ENCODE data around the gene NRDE2. TPM values are rescaled to one million over a fixed set of nuclear protein-coding genes. Genes with fewer than 3 reads are reported as not detected.

Gene NRDE2
- total and polyA plus RNA-seq, 4 donors, result 3.4 to 28.5 (median 18.2) TPM

GRCh38 chr14:90362558-90362896, 30.8 kb upstream of the NRDE2 start:
- Histone ChIP-seq H3K36me3 (ENCODE audit: control insufficient read depth in 1 of 2, insufficient read depth in 2 of 2, low read length in 1 of 2) (no peaks in the 10 kb centered on the region), H3K27me3 (ENCODE audit: control insufficient read depth in 1 of 2, insufficient read depth in 2 of 2, low read length in 1 of 2) (no peaks in the 10 kb centered on the region), H3K27ac (ENCODE audit: low read depth in 1 of 2, low read length in 2 of 2) (no peak overlapping the region), H3K4me3 (ENCODE audit: low read length in 2 of 2) (no peak overlapping the region), H3K4me1 (ENCODE audit: control insufficient read depth in 1 of 2, insufficient read depth in 2 of 2, low read length in 2 of 2) (no peaks in the 10 kb centered on the region), H3K9me3 (ENCODE audit: control insufficient read depth, low read length) (no peaks in the 10 kb centered on the region)
- intact Hi-C loops (cut with DNase I), result no loop called here
- WGBS, 2 donors, result 92% methylated on average over 4 of the region's 4 CpGs
- DNase-seq (no peak), ATAC-seq (ENCODE audit: low FRiP score) (no peak)

GRCh38 chr14:90361865-90362557, 30.3 kb upstream of the NRDE2 start:
- Histone ChIP-seq H3K9me3 (ENCODE audit: control insufficient read depth, low read length) (no peaks in the 10 kb centered on the region), H3K27ac (ENCODE audit: low read depth in 1 of 2, low read length in 2 of 2) (no peak overlapping the region), H3K27me3 (ENCODE audit: control insufficient read depth in 1 of 2, insufficient read depth in 2 of 2, low read length in 1 of 2) (no peaks in the 10 kb centered on the region), H3K4me3 (ENCODE audit: low read length in 2 of 2) (no peak overlapping the region), H3K36me3 (ENCODE audit: control insufficient read depth in 1 of 2, insufficient read depth in 2 of 2, low read length in 1 of 2) (no peaks in the 10 kb centered on the region), H3K4me1 (ENCODE audit: control insufficient read depth in 1 of 2, insufficient read depth in 2 of 2, low read length in 2 of 2) (no peaks in the 10 kb centered on the region)
- DNase-seq (no peak), ATAC-seq (ENCODE audit: low FRiP score) (no peak)
- intact Hi-C loops (cut with DNase I), result no loop called here
- 87 to 88% methylated on average over 7 of the region's 7 CpGs for WGBS, 2 donors

GRCh38 chr14:90358359-90358758, 26.6 kb upstream of the NRDE2 start:
- H3K4me3 ChIP-seq (ENCODE audit: low read length in 2 of 2), result no peak overlapping the region
- H3K36me3 ChIP-seq (ENCODE audit: control insufficient read depth in 1 of 2, insufficient read depth in 2 of 2, low read length in 1 of 2), result no peaks in the 10 kb centered on the region
- H3K27me3 ChIP-seq (ENCODE audit: control insufficient read depth in 1 of 2, insufficient read depth in 2 of 2, low read length in 1 of 2), result no peaks in the 10 kb centered on the region
- H3K9me3 ChIP-seq (ENCODE audit: control insufficient read depth, low read length), result no peaks in the 10 kb centered on the region
- H3K4me1 ChIP-seq (ENCODE audit: control insufficient read depth in 1 of 2, insufficient read depth in 2 of 2, low read length in 2 of 2), result no peaks in the 10 kb centered on the region
- WGBS, 2 donors, result 89 to 92% methylated on average over 4 of the region's 4 CpGs
- intact Hi-C loops (cut with DNase I), result no loop called here
- ATAC-seq (ENCODE audit: low FRiP score) (no peak), DNase-seq (no peak)
- no peak overlapping the region for H3K27ac ChIP-seq (ENCODE audit: low read depth in 1 of 2, low read length in 2 of 2)

DNA sequence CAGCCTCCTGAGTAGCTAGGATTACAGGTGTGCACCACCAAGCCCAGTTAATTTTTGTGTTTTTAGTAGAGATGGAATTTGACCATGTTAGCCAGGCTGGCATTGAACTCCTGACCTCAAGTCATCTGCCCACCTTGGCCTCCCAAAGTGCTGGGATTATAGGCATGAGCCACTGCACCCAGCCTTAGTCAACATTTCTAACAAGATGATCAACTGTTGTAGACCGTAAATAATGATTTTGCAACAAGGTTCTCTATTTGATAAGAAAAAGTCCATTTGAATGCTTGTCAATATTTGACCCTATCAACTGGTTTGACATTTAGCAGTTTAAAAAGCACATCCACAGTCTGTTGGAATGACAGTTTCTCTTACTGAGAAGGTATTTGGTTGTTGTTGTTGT, 25.2 kb upstream of the NRDE2 start:
- Histone ChIP-seq H3K4me3 (ENCODE audit: low read length in 2 of 2) (no peak overlapping the region), H3K27me3 (ENCODE audit: control insufficient read depth in 1 of 2, insufficient read depth in 2 of 2, low read length in 1 of 2) (no peaks in the 10 kb centered on the region), H3K36me3 (ENCODE audit: control insufficient read depth in 1 of 2, insufficient read depth in 2 of 2, low read length in 1 of 2) (no peaks in the 10 kb centered on the region), H3K9me3 (ENCODE audit: control insufficient read depth, low read length) (no peaks in the 10 kb centered on the region), H3K4me1 (ENCODE audit: control insufficient read depth in 1 of 2, insufficient read depth in 2 of 2, low read length in 2 of 2) (no peaks in the 10 kb centered on the region), H3K27ac (ENCODE audit: low read depth in 1 of 2, low read length in 2 of 2) (no peak overlapping the region)
- no peak for ATAC-seq (ENCODE audit: low FRiP score)
- no peak for DNase-seq
- 95 to 97% methylated on average over 1 of the region's 1 CpG for WGBS, 2 donors
- intact Hi-C loops (cut with DNase I), result no loop called here

- DNase-seq (no peak), ATAC-seq (ENCODE audit: low FRiP score) (no peak)
- 78 to 87% methylated on average over 8 of the region's 8 CpGs for WGBS, 2 donors
- H3K9me3 ChIP-seq (ENCODE audit: control insufficient read depth, low read length), result no peaks in the 10 kb centered on the region
- no peak overlapping the region for H3K27ac ChIP-seq (ENCODE audit: low read depth in 1 of 2, low read length in 2 of 2)
- H3K36me3 ChIP-seq (ENCODE audit: control insufficient read depth in 1 of 2, insufficient read depth in 2 of 2, low read length in 1 of 2), result no peaks in the 10 kb centered on the region
- no peaks in the 10 kb centered on the region for H3K27me3 ChIP-seq (ENCODE audit: control insufficient read depth in 1 of 2, insufficient read depth in 2 of 2, low read length in 1 of 2)
- intact Hi-C loops (cut with DNase I), result no loop called here
- no peaks in the 10 kb centered on the region for H3K4me1 ChIP-seq (ENCODE audit: control insufficient read depth in 1 of 2, insufficient read depth in 2 of 2, low read length in 2 of 2)
- no peak overlapping the region for H3K4me3 ChIP-seq (ENCODE audit: low read length in 2 of 2)
These were observed 24.1 kb upstream of the NRDE2 start for GRCh38 chr14:90355540-90356518.

GRCh38 chr14:90354551-90355298, 23.0 kb upstream of the NRDE2 start:
- H3K4me3 ChIP-seq (ENCODE audit: low read length in 2 of 2), result no peak overlapping the region
- ATAC-seq (ENCODE audit: low FRiP score), result no peak
- H3K4me1 ChIP-seq (ENCODE audit: control insufficient read depth in 1 of 2, insufficient read depth in 2 of 2, low read length in 2 of 2), result no peaks in the 10 kb centered on the region
- DNase-seq, result no peak
- WGBS, 2 donors, result 71 to 72% methylated on average over 16 of the region's 16 CpGs
- no peaks in the 10 kb centered on the region for H3K27me3 ChIP-seq (ENCODE audit: control insufficient read depth in 1 of 2, insufficient read depth in 2 of 2, low read length in 1 of 2)
- no peaks in the 10 kb centered on the region for H3K9me3 ChIP-seq (ENCODE audit: control insufficient read depth, low read length)
- no peak overlapping the region for H3K27ac ChIP-seq (ENCODE audit: low read depth in 1 of 2, low read length in 2 of 2)
- intact Hi-C loops (cut with DNase I), result no loop called here
- H3K36me3 ChIP-seq (ENCODE audit: control insufficient read depth in 1 of 2, insufficient read depth in 2 of 2, low read length in 1 of 2), result no peaks in the 10 kb centered on the region

GRCh38 chr14:90349739-90350138, 18.0 kb upstream of the NRDE2 start:
- no peak for ATAC-seq (ENCODE audit: low FRiP score)
- Histone ChIP-seq H3K27me3 (ENCODE audit: control insufficient read depth in 1 of 2, insufficient read depth in 2 of 2, low read length in 1 of 2) (no peaks in the 10 kb centered on the region), H3K27ac (ENCODE audit: low read depth in 1 of 2, low read length in 2 of 2) (no peak overlapping the region), H3K9me3 (ENCODE audit: control insufficient read depth, low read length) (no peaks in the 10 kb centered on the region), H3K36me3 (ENCODE audit: control insufficient read depth in 1 of 2, insufficient read depth in 2 of 2, low read length in 1 of 2) (no peaks in the 10 kb centered on the region), H3K4me3 (ENCODE audit: low read length in 2 of 2) (no peak overlapping the region), H3K4me1 (ENCODE audit: control insufficient read depth in 1 of 2, insufficient read depth in 2 of 2, low read length in 2 of 2) (no peaks in the 10 kb centered on the region)
- WGBS, 2 donors, result 9 to 16% methylated on average over 4 of the region's 4 CpGs
- no peak for DNase-seq
- intact Hi-C loops (cut with DNase I), result no loop called here

DNA sequence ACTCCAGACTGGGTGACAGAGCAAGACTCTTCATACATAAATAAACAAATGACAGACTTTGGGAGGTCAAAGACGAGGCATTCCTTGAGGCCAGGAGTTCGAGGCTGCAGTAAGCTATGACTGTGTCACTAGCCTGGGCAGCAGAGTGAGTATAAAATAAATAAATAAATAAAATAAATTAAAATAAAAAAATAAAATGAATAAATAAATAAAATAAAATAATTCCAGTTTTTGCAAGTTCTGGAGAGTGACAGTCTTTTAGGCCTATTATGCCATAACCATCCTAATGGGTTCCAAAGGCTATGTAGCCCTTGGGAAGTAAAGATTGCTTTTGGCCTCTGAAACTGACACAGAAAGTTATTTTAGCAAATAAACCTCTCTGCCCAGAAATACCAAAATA, 16.5 kb upstream of the NRDE2 start:
- ATAC-seq (ENCODE audit: low FRiP score), result no peak
- no peaks in the 10 kb centered on the region for H3K36me3 ChIP-seq (ENCODE audit: control insufficient read depth in 1 of 2, insufficient read depth in 2 of 2, low read length in 1 of 2)
- H3K4me1 ChIP-seq (ENCODE audit: control insufficient read depth in 1 of 2, insufficient read depth in 2 of 2, low read length in 2 of 2), result no peaks in the 10 kb centered on the region
- H3K27me3 ChIP-seq (ENCODE audit: control insufficient read depth in 1 of 2, insufficient read depth in 2 of 2, low read length in 1 of 2), result no peaks in the 10 kb centered on the region
- H3K4me3 ChIP-seq (ENCODE audit: low read length in 2 of 2), result no peak overlapping the region
- WGBS, 2 donors, result 93 to 95% methylated on average over 2 of the region's 2 CpGs
- no peaks in the 10 kb centered on the region for H3K9me3 ChIP-seq (ENCODE audit: control insufficient read depth, low read length)
- H3K27ac ChIP-seq (ENCODE audit: low read depth in 1 of 2, low read length in 2 of 2), result no peak overlapping the region
- no peak for DNase-seq
- intact Hi-C loops (cut with DNase I), result no loop called here

Measured in aorta (tissue), 5 donors.